K562 (cell line): ENCODE results near the gene MRI1. TPM values are rescaled to one million over a fixed set of nuclear protein-coding genes. Genes with fewer than 3 reads are reported as not detected.

ENCODE experiments used
- ATAC-seq: fragments of 200-7000 bp; cut with Tn5 transposase; 3 replicates; pipeline ENCODE4 v1.9.1; 2020; ENCODE audit warnings: moderate library complexity
- BruUV-seq: library from RNA; stranded (reverse); fragments of 400-500 nt; replicated peaks from 2 replicates; lab custom pipeline; 2021; lab: Mats Ljungman, UMichigan
- CTCF ChIA-PET: fragments of 300-600 bp; formaldehyde crosslinking; extraction: SDS; loops from one replicate; lab custom pipeline; 2021; ENCODE audit warnings: low intra/inter-chr PET ratio; lab: Yijun Ruan, JAX
- POLR2A ChIA-PET: fragments of 300-600, 350-650 bp; sonication (Branson Sonifier 250); formaldehyde crosslinking; extraction: SDS; loops from one replicate; lab custom pipeline; 2021; ENCODE audit warnings: antibody characterized with exemption, inconsistent platforms; lab: Yijun Ruan, JAX
- DNase-seq, 4 experiments: peaks; one replicate each; pipeline versions ENCODE4 v3.0.0 to v3.0.0-alpha.2; 2011 to 2018; ENCODE audit warnings: low spot score in 3 of 4, mixed read lengths in 3 of 4; ENCODE audit errors: extremely low read depth in 1 of 4
- FAIRE-seq: peaks from 2 replicates; lab custom pipeline; 2011; peaks lifted over from hg19 to GRCh38; lab: Jason Lieb, UNC
- H2AFZ ChIP-seq: 2 replicates; pipeline ENCODE4 v1.6.0; 2011; ENCODE audit warnings: low read depth, low read length, control low read depth, inconsistent platforms
- H3K27ac ChIP-seq: fragments of 200-600 bp; 3 replicates; pipeline ENCODE4 v1.8.0; 2011; ENCODE audit warnings: low read depth, mild to moderate bottlenecking, control low read depth, inconsistent platforms, low read length, moderate library complexity, mixed read lengths; ENCODE audit errors: extremely low read depth
- H3K27me3 ChIP-seq, 2 experiments: fragments of 300-600 bp in 1 of 2; 2 replicates in 1 of 2; 3 replicates in 1 of 2; pipeline versions ENCODE4 v1.6.0 to v1.8.0; 2011; ENCODE audit warnings: inconsistent platforms in 2 of 2, low read length in 2 of 2, mild to moderate bottlenecking in 1 of 2, mixed read lengths in 1 of 2, moderate library complexity in 1 of 2; ENCODE audit not compliant: control insufficient read depth in 2 of 2, insufficient read depth in 2 of 2
- H3K36me3 ChIP-seq: fragments of 300-600 bp; 3 replicates; pipeline ENCODE4 v1.8.0; 2011; ENCODE audit warnings: mild to moderate bottlenecking, low read length, inconsistent platforms; ENCODE audit not compliant: control insufficient read depth, insufficient read depth
- H3K4me1 ChIP-seq, 2 experiments: fragments of 200-600 bp in 1 of 2; replicated peaks in 1 of 2; 2 replicates in 1 of 2; 3 replicates in 1 of 2; pipeline versions ENCODE4 v1.5.1 to v1.8.0; 2011; ENCODE audit warnings: inconsistent platforms in 2 of 2, low read length in 2 of 2, mild to moderate bottlenecking in 1 of 2, mixed read lengths in 1 of 2, moderate library complexity in 1 of 2; ENCODE audit not compliant: control insufficient read depth in 2 of 2, insufficient read depth in 2 of 2
- H3K4me2 ChIP-seq: 2 replicates; pipeline ENCODE4 v1.6.1; 2011; ENCODE audit warnings: low read length, control low read depth, inconsistent platforms, mixed read lengths; ENCODE audit not compliant: insufficient read depth
- H3K4me3 ChIP-seq: fragments of 200-600 bp; sonication (generic), shearing (Covaris generic); 2 replicates; pipeline ENCODE4 v1.5.1; 2016; ENCODE audit warnings: control low read depth, inconsistent platforms
- H3K79me2 ChIP-seq: fragments of 200-600 bp; 3 replicates; pipeline ENCODE4 v1.8.0; 2011; ENCODE audit warnings: low read length, inconsistent platforms; ENCODE audit not compliant: control insufficient read depth, insufficient read depth
- H3K9ac ChIP-seq, 2 experiments: 2 replicates each; pipeline versions ENCODE4 v1.6.0 to v1.6.1; 2011; ENCODE audit warnings: low read depth in 2 of 2, low read length in 2 of 2, control low read depth in 1 of 2, inconsistent platforms in 1 of 2, mild to moderate bottlenecking in 1 of 2, mixed read lengths in 1 of 2; ENCODE audit not compliant: insufficient read depth in 1 of 2
- H3K9me1 ChIP-seq: one replicate; pipeline ENCODE4 v1.6.0; 2011; ENCODE audit warnings: inconsistent platforms, mild to moderate bottlenecking, low read length, moderate library complexity; ENCODE audit not compliant: control insufficient read depth, insufficient read depth
- H3K9me3 ChIP-seq: replicated peaks from 2 replicates; pipeline ENCODE4 v1.5.1; 2011; ENCODE audit warnings: low read depth, low read length, inconsistent platforms; ENCODE audit not compliant: control insufficient read depth, insufficient read depth
- H4K20me1 ChIP-seq: replicated peaks from 2 replicates; pipeline ENCODE4 v1.6.1; 2011; ENCODE audit warnings: low read length, inconsistent platforms, mixed read lengths; ENCODE audit not compliant: control insufficient read depth, insufficient read depth
- ESRRA ChIP-seq: fragments of 450-650 bp; IDR thresholded peaks from 2 replicates; pipeline ENCODE4 v1.6.1; 2014; ENCODE audit warnings: low read depth, mild to moderate bottlenecking, moderate library complexity, borderline replicate concordance
- FOXO4 ChIP-seq: fragments of 450-650 bp; formaldehyde crosslinking; IDR thresholded peaks from 2 replicates; pipeline ENCODE4 v1.4.0; 2020; ENCODE audit warnings: mild to moderate bottlenecking, moderate library complexity
- GMEB1 ChIP-seq: fragments of 250-450 bp; sonication (Bioruptor Pico); IDR thresholded peaks from 2 replicates; pipeline ENCODE4 v1.4.0; 2020; ENCODE audit warnings: mild to moderate bottlenecking
- HMGN3 ChIP-seq: IDR thresholded peaks from 2 replicates; pipeline ENCODE4 v1.6.1; 2011; ENCODE audit warnings: borderline replicate concordance, low read depth, mild to moderate bottlenecking, mixed read lengths, low read length; ENCODE audit not compliant: insufficient read length; ENCODE audit errors: extremely low read depth
- KLF1 ChIP-seq: fragments of 450-650 bp; IDR thresholded peaks from 2 replicates; pipeline ENCODE4 v1.6.1; 2016; ENCODE audit warnings: missing genetic modification characterization, missing compliant biosample characterization
- MLLT1 ChIP-seq, 2 experiments: fragments of 450-650 bp; IDR thresholded peaks; 2 replicates each; pipeline ENCODE4 v1.6.1; 2016
- NONO ChIP-seq, 2 experiments: fragments of 200-400 bp in 1 of 2; fragments of 450-650 bp in 1 of 2; formaldehyde crosslinking in 1 of 2; IDR thresholded peaks; 2 replicates each; pipeline ENCODE4 v1.6.1; 2017; ENCODE audit warnings: low read depth in 2 of 2, mild to moderate bottlenecking in 2 of 2, moderate library complexity in 2 of 2, low read length in 1 of 2
- PCBP1 ChIP-seq: fragments of 200-400 bp; formaldehyde crosslinking; IDR thresholded peaks from 2 replicates; pipeline ENCODE4 v1.6.1; 2018; ENCODE audit warnings: mild to moderate bottlenecking, low read depth, low read length; ENCODE audit not compliant: poor library complexity, severe bottlenecking
- RBBP5 ChIP-seq: fragments of 200-600 bp; sonication (generic); IDR thresholded peaks from 2 replicates; pipeline ENCODE4 v1.6.1; 2012; ENCODE audit warnings: borderline replicate concordance, mild to moderate bottlenecking, low read length, control low read depth, inconsistent platforms; ENCODE audit not compliant: insufficient read depth, poor library complexity, severe bottlenecking
- SIN3A ChIP-seq, 2 experiments: fragments of 150-350 bp in 1 of 2; IDR thresholded peaks; 2 replicates each; pipeline ENCODE4 v1.6.1; 2011 to 2016; ENCODE audit warnings: borderline replicate concordance in 2 of 2, low read depth in 2 of 2, low read length in 2 of 2, mild to moderate bottlenecking in 2 of 2, moderate library complexity in 2 of 2; ENCODE audit not compliant: control insufficient read depth in 1 of 2
- SIN3B ChIP-seq: fragments of 450-650 bp; IDR thresholded peaks from 2 replicates; pipeline ENCODE4 v1.6.1; 2017; ENCODE audit warnings: low read depth, mild to moderate bottlenecking, moderate library complexity
- WGBS: fragments of 100-300 bp; shearing (Covaris generic); methylation state at CpG from one replicate; pipeline ENCODE4 v1.1.6; 2016; ENCODE audit warnings: low coverage, mixed read lengths; ENCODE audit not compliant: insufficient coverage; ENCODE audit errors: missing lambda C conversion rate; 5-methylcytosine and 5-hydroxymethylcytosine counted together
- in situ Hi-C: fragments of 300-500 bp; cut with MboI; formaldehyde crosslinking; loops from 4 replicates; pipeline ENCODE4 v1.15.0; 2018; ENCODE audit warnings: inconsistent platforms, mixed read lengths
- intact Hi-C: fragments of 100-400 bp; cut with micrococcal nuclease; formaldehyde crosslinking; loops from 2 replicates; pipeline ENCODE4 v1.14.2; 2022
- polyA plus RNA-seq, 8 experiments: library from polyadenylated mRNA; depleted of rRNA in 4 of 8; stranded (reverse) in 5 of 8; unstranded in 3 of 8; fragments of >200 nt; fragmentation: Nextera tagmentation in 2 of 8; fragmentation: Illumina TruSeq in 1 of 8; extraction: Ambion mirVana in 2 of 8; extraction: Trizol in 1 of 8; gene quantifications; 2 replicates each; pipeline versions ENCODE4 v1.2.1 to v1.2.3, GENCODE V29; 2011 to 2014; ENCODE audit warnings: inconsistent platforms in 1 of 8, missing spikeins in 1 of 8
- total RNA-seq, 7 experiments: library from RNA; depleted of rRNA in 6 of 7; stranded (reverse); fragments of >200 nt in 6 of 7; fragmentation: Illumina TruSeq in 2 of 7; extraction: Trizol in 2 of 7; gene quantifications; 2 replicates each; pipeline versions ENCODE4 v1.2.1 to v1.2.3, GENCODE V29; 2011 to 2021; ENCODE audit warnings: low replicate concordance in 1 of 7

MRI1 gene
- total and polyA plus RNA-seq, 9 of the 15 experiments (the other 6 are each of a cell fraction or from before 2014, with no cell fraction given), result 5.5 to 57.4 (median 28.2) TPM

- TF ChIP-seq FOXO4 (CRISPR knock-in tag), result no peak
- TF ChIP-seq KLF1 (tag), result peak; percentile 59; the same call in 1 of the 2 replicates
- 0 out of 2 replicates have a peak, but pooled peaks have one; percentile 2 for TF ChIP-seq GMEB1 (CRISPR knock-in tag)
Measured at GRCh38 chr19:13794757-13795589, 30.7 kb downstream of the MRI1 start, which contains the start of gene ZSWIM4 (continued).

GRCh38 chr19:13795595-13796300 lies 31.4 kb downstream of the MRI1 start:
- ATAC-seq (peak; percentile 37), DNase-seq (peak in 3 of 4 experiments; percentile 33 to 73 (median 69)), FAIRE-seq (no peak)
- H3K27ac ChIP-seq, result peak overlapping the region; percentile 70; the same call in 2 of the 3 replicates
- no peaks in the 10 kb centered on the region for H3K9me1 ChIP-seq
- POLR2A ChIA-PET, result interaction anchor here (0.9 to 1.5 kb wide), 5 partner anchors 16 to 66 kb away, joined by 3 to 5 read pairs (median 3); no protein-coding TSS in a partner anchor
- H2AFZ ChIP-seq, result peak overlapping the region; percentile 72
- 14% methylated on average over 21 of the region's 42 CpGs for WGBS
- no peaks in the 10 kb centered on the region for H3K9me3 ChIP-seq
- no TSS peak for BruUV-seq
- H3K9ac ChIP-seq, result peak overlapping the region; percentile 44 to 89
- H3K4me2 ChIP-seq, result peak overlapping the region; percentile 77
- no peaks in the 10 kb centered on the region for H3K79me2 ChIP-seq
- H4K20me1 ChIP-seq, result no peaks in the 10 kb centered on the region
- in situ Hi-C loops (no loop called here), intact Hi-C loops (no loop called here)
- CTCF ChIA-PET, result no interaction called here
- no peaks in the 10 kb centered on the region for H3K36me3 ChIP-seq
- peaks cover 9 to 37% of the 10 kb centered on the region in 2 experiments; a peak in 4 of 5 replicates for H3K4me1 ChIP-seq
- peak overlapping the region; percentile 61 for H3K4me3 ChIP-seq
- H3K27me3 ChIP-seq, result no peaks in the 10 kb centered on the region
- peak; percentile 16 for TF ChIP-seq PCBP1
- TF ChIP-seq SIN3A (IDR thresholded peaks at IDR 0.05; ENCODE audit: borderline replicate concordance in 2 of 2, control insufficient read depth in 1 of 2, low read depth in 2 of 2, low read length in 2 of 2), result no peak
- 0 out of 4 replicates have a peak, but pooled peaks of 1 of the 2 experiments have one; percentile 17 for TF ChIP-seq MLLT1 (IDR thresholded peaks at IDR 0.05)
- TF ChIP-seq SIN3B, result 0 out of 2 replicates have a peak, but pooled peaks have one; percentile 36
- no peak for TF ChIP-seq ESRRA
- peak; percentile 16 for TF ChIP-seq HMGN3
- peak; percentile 29 for TF ChIP-seq RBBP5
- TF ChIP-seq NONO (IDR thresholded peaks at IDR 0.05; ENCODE audit: low read depth in 2 of 2, low read length in 1 of 2), result peak in 1 of 2 experiments; percentile 64; a peak in 1 of 4 replicates
